Measurements from ENCODE around the gene GIPR. TPM values are rescaled to one million over a fixed set of nuclear protein-coding genes. Genes with fewer than 3 reads are reported as not detected.
"Not testable (repeated sequence)": the region's sequence is repeated elsewhere in the genome, so short reads cannot be mapped to it uniquely, and the experiment has no call there.

The GIPR gene
- total RNA-seq, 2 donors from 2014 or later, result 10.8 to 14.6 TPM

DNA sequence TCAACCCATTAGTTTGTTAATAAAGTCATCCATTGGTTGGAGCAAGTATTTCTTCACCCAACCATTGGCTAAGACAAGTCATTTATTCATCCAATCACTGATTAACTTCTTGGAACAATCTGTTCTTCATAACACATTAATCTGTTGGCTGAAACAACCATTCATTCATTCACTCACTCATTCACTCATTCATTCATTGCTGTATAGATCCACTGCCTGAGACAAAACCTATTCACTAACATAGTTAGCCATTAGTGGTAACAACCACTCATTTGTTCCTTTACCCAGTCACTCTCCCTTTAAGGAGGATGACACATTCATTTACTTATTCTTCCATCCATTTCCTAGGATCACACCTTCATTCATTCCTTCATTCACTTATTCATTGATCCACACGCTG is 44.0 kb upstream of the GIPR start:
- Mint-ChIP-seq H3K9me3 (no peaks in the 10 kb centered on the region), H3K4me1 (no peaks in the 10 kb centered on the region)

GRCh38 chr19:45628219-45628618 is 39.8 kb upstream of the GIPR start:
- 99 to 100% methylated on average over 6 to 7 of the region's 7 CpGs for WGBS, 2 experiments (ENCODE audit: insufficient coverage in 1 of 2, insufficient read length in 1 of 2)
- peaks cover 15% of the 10 kb centered on the region for H3K36me3 ChIP-seq (ENCODE audit: control insufficient read depth, insufficient read depth, low read length)
- H3K9ac ChIP-seq (ENCODE audit: extremely low read depth, low read length, poor library complexity, severe bottlenecking); H3K27ac Mint-ChIP-seq; H3K4me3 ChIP-seq (ENCODE audit: low read length); H3K27me3 Mint-ChIP-seq (ENCODE audit: insufficient read depth); H3K27ac ChIP-seq (ENCODE audit: low read depth, low read length); H3K27me3 ChIP-seq (ENCODE audit: control insufficient read depth, insufficient read depth, low read length, poor library complexity, severe bottlenecking); H3K4me3 Mint-ChIP-seq; H3K9me3 ChIP-seq (ENCODE audit: control insufficient read depth, low read length); DNase-seq; H3K4me1 Mint-ChIP-seq; H3K9me3 Mint-ChIP-seq; H3K4me1 ChIP-seq (ENCODE audit: control insufficient read depth, insufficient read depth, low read length): not testable (repeated sequence)
- peaks cover 43% of the 10 kb centered on the region for H3K36me3 Mint-ChIP-seq (ENCODE audit: low read depth)

More for the DNA sequence above, 44.0 kb upstream of the GIPR start:
- no peak overlapping the region for H3K27ac Mint-ChIP-seq
- no peak for DNase-seq
- Histone ChIP-seq H3K9ac (ENCODE audit: extremely low read depth, low read length, poor library complexity, severe bottlenecking) (no peak overlapping the region), H3K27ac (ENCODE audit: low read depth, low read length) (no peak overlapping the region), H3K9me3 (ENCODE audit: control insufficient read depth, low read length) (no peaks in the 10 kb centered on the region), H3K4me3 (ENCODE audit: low read length) (no peak overlapping the region), H3K36me3 (ENCODE audit: control insufficient read depth, insufficient read depth, low read length) (peaks cover 11% of the 10 kb centered on the region), H3K4me1 (ENCODE audit: control insufficient read depth, insufficient read depth, low read length) (no peaks in the 10 kb centered on the region), H3K27me3 (ENCODE audit: control insufficient read depth, insufficient read depth, low read length, poor library complexity, severe bottlenecking) (no peaks in the 10 kb centered on the region)
- peaks cover 55% of the 10 kb centered on the region for H3K36me3 Mint-ChIP-seq (ENCODE audit: low read depth)
- H3K27me3 Mint-ChIP-seq (ENCODE audit: insufficient read depth), result no peaks in the 10 kb centered on the region
- WGBS, 2 experiments (ENCODE audit: insufficient coverage in 1 of 2, insufficient read length in 1 of 2), result 98 to 100% methylated on average over 1 of the region's 1 CpG
- TF ChIP-seq, protein P1, sequence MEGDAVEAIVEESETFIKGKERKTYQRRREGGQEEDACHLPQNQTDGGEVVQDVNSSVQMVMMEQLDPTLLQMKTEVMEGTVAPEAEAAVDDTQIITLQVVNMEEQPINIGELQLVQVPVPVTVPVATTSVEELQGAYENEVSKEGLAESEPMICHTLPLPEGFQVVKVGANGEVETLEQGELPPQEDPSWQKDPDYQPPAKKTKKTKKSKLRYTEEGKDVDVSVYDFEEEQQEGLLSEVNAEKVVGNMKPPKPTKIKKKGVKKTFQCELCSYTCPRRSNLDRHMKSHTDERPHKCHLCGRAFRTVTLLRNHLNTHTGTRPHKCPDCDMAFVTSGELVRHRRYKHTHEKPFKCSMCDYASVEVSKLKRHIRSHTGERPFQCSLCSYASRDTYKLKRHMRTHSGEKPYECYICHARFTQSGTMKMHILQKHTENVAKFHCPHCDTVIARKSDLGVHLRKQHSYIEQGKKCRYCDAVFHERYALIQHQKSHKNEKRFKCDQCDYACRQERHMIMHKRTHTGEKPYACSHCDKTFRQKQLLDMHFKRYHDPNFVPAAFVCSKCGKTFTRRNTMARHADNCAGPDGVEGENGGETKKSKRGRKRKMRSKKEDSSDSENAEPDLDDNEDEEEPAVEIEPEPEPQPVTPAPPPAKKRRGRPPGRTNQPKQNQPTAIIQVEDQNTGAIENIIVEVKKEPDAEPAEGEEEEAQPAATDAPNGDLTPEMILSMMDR (conservative IDR thresholded peaks at IDR 0.05), result no peak
- H3K4me3 Mint-ChIP-seq, result no peak overlapping the region

GRCh38 chr19:45629704-45630103 is 38.3 kb upstream of the GIPR start:
- WGBS, 2 experiments (ENCODE audit: insufficient coverage in 1 of 2, insufficient read length in 1 of 2), result 90 to 98% methylated on average over 3 to 4 of the region's 4 CpGs
- Histone ChIP-seq H3K4me3 (ENCODE audit: low read length) (no peak overlapping the region), H3K4me1 (ENCODE audit: control insufficient read depth, insufficient read depth, low read length) (no peaks in the 10 kb centered on the region), H3K36me3 (ENCODE audit: control insufficient read depth, insufficient read depth, low read length) (peaks cover 15% of the 10 kb centered on the region), H3K9ac (ENCODE audit: extremely low read depth, low read length, poor library complexity, severe bottlenecking) (no peak overlapping the region), H3K27ac (ENCODE audit: low read depth, low read length) (no peak overlapping the region), H3K27me3 (ENCODE audit: control insufficient read depth, insufficient read depth, low read length, poor library complexity, severe bottlenecking) (no peaks in the 10 kb centered on the region), H3K9me3 (ENCODE audit: control insufficient read depth, low read length) (no peaks in the 10 kb centered on the region)
- Mint-ChIP-seq H3K27ac (no peak overlapping the region), H3K4me3 (no peak overlapping the region), H3K27me3 (ENCODE audit: insufficient read depth) (no peaks in the 10 kb centered on the region), H3K9me3 (no peaks in the 10 kb centered on the region), H3K36me3 (ENCODE audit: low read depth) (peaks cover 34% of the 10 kb centered on the region), H3K4me1 (peaks cover 8% of the 10 kb centered on the region)
- DNase-seq, result no peak
- TF ChIP-seq, protein P1 (conservative IDR thresholded peaks at IDR 0.05), result no peak

DNA sequence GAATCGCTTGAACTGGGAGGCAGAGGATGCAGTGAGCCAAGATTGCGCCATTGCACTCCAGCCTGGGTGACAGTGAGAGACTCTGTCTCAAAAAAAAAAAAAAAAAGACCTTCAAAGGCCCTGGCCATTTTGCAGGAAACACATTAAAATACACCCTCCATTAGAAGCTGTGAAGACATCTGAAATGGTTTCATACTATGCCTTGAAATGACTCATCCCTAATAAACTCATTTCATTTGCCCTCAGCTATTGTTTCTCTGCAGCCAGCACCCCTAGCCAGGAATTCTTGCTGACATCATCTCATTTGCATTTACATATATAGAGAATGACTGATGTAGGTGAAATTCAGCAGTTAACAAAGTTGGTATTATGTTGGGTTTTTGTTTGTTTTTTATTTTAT is 37.6 kb upstream of the GIPR start:
- H3K4me3 ChIP-seq (ENCODE audit: low read length), result no peak overlapping the region
- DNase-seq, result no peak
- Mint-ChIP-seq H3K9me3 (no peaks in the 10 kb centered on the region), H3K4me1 (peaks cover 8% of the 10 kb centered on the region), H3K27ac (no peak overlapping the region), H3K27me3 (ENCODE audit: insufficient read depth) (no peaks in the 10 kb centered on the region), H3K4me3 (no peak overlapping the region), H3K36me3 (ENCODE audit: low read depth) (peaks cover 32% of the 10 kb centered on the region)
- no peak overlapping the region for H3K9ac ChIP-seq (ENCODE audit: extremely low read depth, low read length, poor library complexity, severe bottlenecking)
- no peaks in the 10 kb centered on the region for H3K9me3 ChIP-seq (ENCODE audit: control insufficient read depth, low read length)
- no peaks in the 10 kb centered on the region for H3K4me1 ChIP-seq (ENCODE audit: control insufficient read depth, insufficient read depth, low read length)
- 77 to 85% methylated on average over 2 of the region's 2 CpGs for WGBS, 2 experiments (ENCODE audit: insufficient coverage in 1 of 2, insufficient read length in 1 of 2)
- no peaks in the 10 kb centered on the region for H3K27me3 ChIP-seq (ENCODE audit: control insufficient read depth, insufficient read depth, low read length, poor library complexity, severe bottlenecking)
- TF ChIP-seq, protein P1 (conservative IDR thresholded peaks at IDR 0.05), result no peak
- H3K36me3 ChIP-seq (ENCODE audit: control insufficient read depth, insufficient read depth, low read length), result peaks cover 15% of the 10 kb centered on the region
- H3K27ac ChIP-seq (ENCODE audit: low read depth, low read length), result no peak overlapping the region
